ENCODE data around the gene TTC21A. TPM values are rescaled to one million over a fixed set of nuclear protein-coding genes. Genes with fewer than 3 reads are reported as not detected.

The TTC21A gene
- total RNA-seq, 1 experiment from 2014 or later: 1.2 TPM

DNA sequence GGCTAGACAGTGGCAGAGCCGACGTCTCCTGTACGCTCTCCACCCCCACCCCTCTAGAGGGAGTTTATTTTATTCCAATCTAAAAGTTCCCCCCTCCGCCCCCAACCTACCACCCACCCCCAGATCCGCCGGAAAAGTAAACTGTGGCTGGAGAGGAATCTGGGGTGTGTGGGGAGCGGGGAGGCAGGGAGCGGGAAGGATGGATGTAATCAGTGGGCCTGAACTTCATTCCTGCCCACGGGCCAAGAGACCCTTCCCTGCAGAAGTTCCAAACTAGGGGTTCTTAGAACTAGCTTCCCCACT is 46.4 kb downstream of the TTC21A start:
- CTCF ChIA-PET: no interaction called here
- BruUV-seq (replicated peaks): no TSS peak
- H3K36me3 ChIP-seq (ENCODE audit: low read depth, low read length): no peaks in the 10 kb centered on the region; the same call in 1 of the 2 replicates
- no peak overlapping the region for H2AFZ ChIP-seq (ENCODE audit: low read length)
- no peak for ATAC-seq
- DNase-seq: no peak
- H3K27me3 ChIP-seq (ENCODE audit: low read length): no peaks in the 10 kb centered on the region
- H3K9ac ChIP-seq (ENCODE audit: low read length): no peak overlapping the region
- H3F3A ChIP-seq (ENCODE audit: low read length, unreplicated experiment): no peaks in the 10 kb centered on the region
- peaks cover 33% of the 10 kb centered on the region for H3K4me1 ChIP-seq (ENCODE audit: insufficient read depth, low read length)
- intact Hi-C loops (cut with micrococcal nuclease): no loop called here
- H3K9me2 ChIP-seq (replicated peaks; ENCODE audit: low read length): no peaks in the 10 kb centered on the region
- H3K27ac ChIP-seq (ENCODE audit: low read length): no peak overlapping the region
- POLR2A ChIA-PET (ENCODE audit: unreplicated experiment): no interaction called here
- peak overlapping the region; percentile 50 for H3K4me3 ChIP-seq (ENCODE audit: low read length)
- H3K79me2 ChIP-seq (ENCODE audit: low read length): peaks cover 40% of the 10 kb centered on the region
- TF ChIP-seq EZH2 (IDR thresholded peaks at IDR 0.05; ENCODE audit: low read length, unreplicated experiment) (no peak), EZH2phosphoT487 (IDR thresholded peaks at IDR 0.05; ENCODE audit: borderline replicate concordance, low read length) (no peak), CTCF (conservative IDR thresholded peaks at IDR 0.05; ENCODE audit: low read depth, low read length) (no peak)
- peaks cover 33% of the 10 kb centered on the region for H4K20me1 ChIP-seq (ENCODE audit: low read length)
- H3K9me3 ChIP-seq (ENCODE audit: low read length): no peaks in the 10 kb centered on the region
- H3K4me2 ChIP-seq (ENCODE audit: low read length): peak overlapping the region; percentile 70

- no peaks in the 10 kb centered on the region for H3K27me3 ChIP-seq (ENCODE audit: low read length)
- no peak for ATAC-seq
- H3K9me2 ChIP-seq (replicated peaks; ENCODE audit: low read length): no peaks in the 10 kb centered on the region
- ChIA-PET CTCF (no interaction called here), POLR2A (ENCODE audit: unreplicated experiment) (no interaction called here)
- no peaks in the 10 kb centered on the region for H3K9me3 ChIP-seq (ENCODE audit: low read length)
- H3F3A ChIP-seq (ENCODE audit: low read length, unreplicated experiment): no peaks in the 10 kb centered on the region
- H3K9ac ChIP-seq (ENCODE audit: low read length): no peak overlapping the region
- peaks cover 27% of the 10 kb centered on the region for H4K20me1 ChIP-seq (ENCODE audit: low read length)
- H2AFZ ChIP-seq (ENCODE audit: low read length): no peak overlapping the region
- no peak for DNase-seq
- peaks cover 34% of the 10 kb centered on the region for H3K79me2 ChIP-seq (ENCODE audit: low read length)
- no peaks in the 10 kb centered on the region for H3K36me3 ChIP-seq (ENCODE audit: low read depth, low read length)
- 0 out of 2 replicates have a peak overlapping the region, but pooled peaks have one; percentile 70 for H3K4me2 ChIP-seq (ENCODE audit: low read length)
- TF ChIP-seq EZH2phosphoT487 (IDR thresholded peaks at IDR 0.05; ENCODE audit: borderline replicate concordance, low read length) (no peak), CTCF (conservative IDR thresholded peaks at IDR 0.05; ENCODE audit: low read depth, low read length) (no peak)
- intact Hi-C loops (cut with micrococcal nuclease): no loop called here
- TSS peak; percentile 33 for BruUV-seq (replicated peaks)
- H3K4me3 ChIP-seq (ENCODE audit: low read length): no peak overlapping the region
- peaks cover 28% of the 10 kb centered on the region for H3K4me1 ChIP-seq (ENCODE audit: insufficient read depth, low read length)
- no peak overlapping the region for H3K27ac ChIP-seq (ENCODE audit: low read length)
Observed at GRCh38 chr3:39154280-39155021, 47.0 kb downstream of the TTC21A start.

GRCh38 chr3:39156421-39156820 is 48.9 kb downstream of the TTC21A start:
- no peaks in the 10 kb centered on the region for H3K27me3 ChIP-seq (ENCODE audit: low read length)
- no peaks in the 10 kb centered on the region for H3F3A ChIP-seq (ENCODE audit: low read length, unreplicated experiment)
- no peak overlapping the region for H3K4me2 ChIP-seq (ENCODE audit: low read length)
- no peak overlapping the region for H3K9ac ChIP-seq (ENCODE audit: low read length)
- ATAC-seq (no peak), DNase-seq (no peak)
- TF ChIP-seq CTCF (conservative IDR thresholded peaks at IDR 0.05; ENCODE audit: low read depth, low read length) (no peak), EZH2phosphoT487 (IDR thresholded peaks at IDR 0.05; ENCODE audit: borderline replicate concordance, low read length) (no peak), EZH2 (IDR thresholded peaks at IDR 0.05; ENCODE audit: low read length, unreplicated experiment) (no peak)
- intact Hi-C loops (cut with micrococcal nuclease): no loop called here
- H3K79me2 ChIP-seq (ENCODE audit: low read length): peaks cover 16% of the 10 kb centered on the region
- H2AFZ ChIP-seq (ENCODE audit: low read length): no peak overlapping the region
- H3K36me3 ChIP-seq (ENCODE audit: low read depth, low read length): no peaks in the 10 kb centered on the region
- peaks cover 9% of the 10 kb centered on the region for H3K4me1 ChIP-seq (ENCODE audit: insufficient read depth, low read length)
- no TSS peak for BruUV-seq (replicated peaks)
- no peak overlapping the region for H3K27ac ChIP-seq (ENCODE audit: low read length)
- H3K9me3 ChIP-seq (ENCODE audit: low read length): no peaks in the 10 kb centered on the region
- ChIA-PET CTCF (no interaction called here), POLR2A (ENCODE audit: unreplicated experiment) (no interaction called here)
- H4K20me1 ChIP-seq (ENCODE audit: low read length): peaks cover 10% of the 10 kb centered on the region
- H3K4me3 ChIP-seq (ENCODE audit: low read length): no peak overlapping the region
- H3K9me2 ChIP-seq (replicated peaks; ENCODE audit: low read length): no peaks in the 10 kb centered on the region
